Fibroblast of pulmonary artery (primary cell): ENCODE measurements around the gene RPGRIP1L.

Experiments
- DNase-seq: peaks from one replicate; pipeline ENCODE4 v3.0.0-alpha.2; 2010; ENCODE audit warnings: low read depth
- H3K4me3 ChIP-seq: replicated peaks from 2 replicates; pipeline ENCODE4 v1.5.1; 2011; ENCODE audit warnings: low read depth, mild to moderate bottlenecking, control low read depth, low read length, moderate library complexity
- TF ChIP-seq, protein P1 (sequence below): IDR thresholded peaks from 2 replicates; pipeline ENCODE4 v1.5.1; 2011; ENCODE audit warnings: mild to moderate bottlenecking, control low read depth, low read length, inconsistent platforms; ENCODE audit errors: missing control alignments

Gene RPGRIP1L

DNA sequence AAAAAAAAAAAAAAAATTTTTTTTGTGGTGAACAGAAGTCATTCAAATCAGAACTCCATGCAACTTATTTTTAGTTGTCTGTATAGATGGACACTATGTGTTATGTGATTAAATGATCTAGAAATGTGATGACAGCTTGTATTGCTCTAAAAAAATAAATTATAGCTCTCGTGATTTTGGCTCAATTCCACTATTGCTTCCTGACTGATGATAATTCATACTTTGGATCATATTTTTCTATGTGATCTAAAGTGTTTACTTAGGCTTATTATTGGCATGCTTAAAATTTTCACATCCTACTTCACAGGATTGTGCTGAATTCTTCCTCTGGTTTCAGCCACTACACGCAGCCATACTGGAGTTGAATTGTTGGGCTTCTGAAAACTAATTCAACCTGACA lies 76.8 kb downstream of the RPGRIP1L start:
- DNase-seq, result no peak
- H3K4me3 ChIP-seq, result no peak overlapping the region
- TF ChIP-seq, protein P1, sequence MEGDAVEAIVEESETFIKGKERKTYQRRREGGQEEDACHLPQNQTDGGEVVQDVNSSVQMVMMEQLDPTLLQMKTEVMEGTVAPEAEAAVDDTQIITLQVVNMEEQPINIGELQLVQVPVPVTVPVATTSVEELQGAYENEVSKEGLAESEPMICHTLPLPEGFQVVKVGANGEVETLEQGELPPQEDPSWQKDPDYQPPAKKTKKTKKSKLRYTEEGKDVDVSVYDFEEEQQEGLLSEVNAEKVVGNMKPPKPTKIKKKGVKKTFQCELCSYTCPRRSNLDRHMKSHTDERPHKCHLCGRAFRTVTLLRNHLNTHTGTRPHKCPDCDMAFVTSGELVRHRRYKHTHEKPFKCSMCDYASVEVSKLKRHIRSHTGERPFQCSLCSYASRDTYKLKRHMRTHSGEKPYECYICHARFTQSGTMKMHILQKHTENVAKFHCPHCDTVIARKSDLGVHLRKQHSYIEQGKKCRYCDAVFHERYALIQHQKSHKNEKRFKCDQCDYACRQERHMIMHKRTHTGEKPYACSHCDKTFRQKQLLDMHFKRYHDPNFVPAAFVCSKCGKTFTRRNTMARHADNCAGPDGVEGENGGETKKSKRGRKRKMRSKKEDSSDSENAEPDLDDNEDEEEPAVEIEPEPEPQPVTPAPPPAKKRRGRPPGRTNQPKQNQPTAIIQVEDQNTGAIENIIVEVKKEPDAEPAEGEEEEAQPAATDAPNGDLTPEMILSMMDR, result no peak

DNA sequence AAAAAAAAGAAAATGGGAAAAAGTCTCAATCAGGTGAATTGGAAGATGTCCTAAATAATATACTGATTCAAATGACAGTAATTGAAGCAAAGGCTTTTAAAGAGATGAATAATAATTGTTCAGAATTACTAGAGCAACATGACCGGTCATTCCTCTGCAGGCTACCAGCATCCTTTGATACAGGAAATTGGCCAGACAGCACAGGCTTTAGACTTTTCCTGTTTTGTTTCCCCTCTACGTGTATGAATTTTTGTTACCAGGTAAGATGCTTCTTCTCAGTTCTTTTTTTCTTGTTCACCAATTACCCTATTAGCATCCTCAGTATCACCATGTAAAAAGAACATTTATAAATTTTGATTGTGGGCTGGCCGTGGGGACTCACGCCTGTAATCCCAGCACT lies 77.5 kb downstream of the RPGRIP1L start:
- TF ChIP-seq, protein P1, result no peak

DNA sequence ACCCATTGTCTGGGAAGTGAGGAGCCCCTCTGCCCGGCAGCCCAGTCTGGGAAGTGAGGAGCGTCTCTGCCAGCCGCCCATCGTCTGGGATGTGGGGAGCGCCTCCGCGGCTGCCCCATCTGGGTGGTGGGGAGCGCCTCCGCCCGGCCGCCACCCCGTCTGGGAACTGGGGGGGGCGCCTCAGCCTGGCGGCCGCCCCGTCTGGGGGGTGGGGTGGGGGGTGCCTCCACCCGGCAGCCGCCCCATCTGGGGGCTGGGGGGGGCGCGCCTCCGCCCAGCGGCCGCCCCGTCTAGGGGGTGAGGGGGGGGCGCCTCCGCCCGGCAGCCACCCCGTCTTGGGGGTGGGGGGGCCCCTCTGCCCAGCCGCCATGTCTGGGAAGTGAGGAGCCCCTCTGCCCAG lies 78.4 kb downstream of the RPGRIP1L start:
- DNase-seq, result no peak
- H3K4me3 ChIP-seq, result no peak overlapping the region
- TF ChIP-seq, protein P1, result no peak

More for the DNA sequence above, 77.5 kb downstream of the RPGRIP1L start:
- DNase-seq, result no peak
- H3K4me3 ChIP-seq, result no peak overlapping the region

DNA sequence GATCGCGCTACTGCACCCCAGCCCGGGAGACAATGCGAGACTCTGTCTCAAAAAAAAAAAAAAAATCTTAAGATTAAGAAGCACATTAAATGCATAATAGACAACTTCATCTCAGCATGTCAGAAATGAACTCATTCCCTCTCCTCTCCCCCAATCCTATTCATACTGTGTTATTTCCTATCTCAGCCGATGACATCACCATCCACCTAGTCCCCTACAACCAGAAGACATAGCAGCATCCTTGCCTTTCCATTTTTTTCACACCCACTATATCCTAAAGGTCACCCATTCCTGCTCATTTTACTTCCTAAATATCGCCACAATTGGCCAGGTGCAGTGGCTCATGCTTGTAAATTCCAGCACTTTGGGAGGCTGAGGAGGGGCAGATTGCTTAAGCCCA lies 81.3 kb downstream of the RPGRIP1L start:
- TF ChIP-seq, protein P1, result no peak
- no peak overlapping the region for H3K4me3 ChIP-seq
- no peak for DNase-seq

DNA sequence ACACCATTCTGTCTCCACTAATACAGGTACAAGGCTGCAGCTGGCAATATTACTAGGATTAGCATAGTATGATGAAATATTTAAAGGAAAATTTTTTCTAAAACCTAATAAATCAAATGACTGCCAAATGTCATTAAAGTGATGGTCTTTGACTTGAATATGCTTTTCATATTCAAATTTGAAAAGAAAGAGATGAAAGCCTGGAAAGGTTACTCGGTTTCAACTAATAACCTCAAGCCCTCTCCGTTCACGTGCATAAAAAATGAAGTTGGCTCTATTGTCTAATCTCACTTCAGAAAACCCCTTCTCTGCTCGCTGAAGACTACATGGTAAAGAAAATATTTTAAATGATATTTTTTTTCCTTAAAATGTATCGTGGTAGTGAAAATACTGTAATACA lies 83.2 kb downstream of the RPGRIP1L start:
- TF ChIP-seq, protein P1, result no peak

DNA sequence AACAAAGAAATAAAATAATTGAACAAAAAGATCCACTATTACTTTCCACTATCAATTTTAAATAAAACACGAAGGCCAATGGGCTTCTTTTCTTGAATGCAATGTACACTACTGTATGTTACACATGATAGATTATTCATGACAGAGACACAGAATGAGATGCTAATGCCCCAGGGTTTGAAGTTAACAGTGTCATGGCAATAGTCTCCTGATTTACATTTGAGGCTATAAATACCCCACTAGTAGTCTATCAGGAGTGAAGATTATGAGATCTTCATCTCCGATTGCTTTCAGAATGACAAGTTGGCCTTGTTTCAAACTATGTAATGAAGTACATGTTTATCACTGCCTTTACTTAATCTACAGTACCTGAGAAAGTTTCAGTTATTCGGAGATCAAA lies 84.4 kb downstream of the RPGRIP1L start:
- TF ChIP-seq, protein P1, result no peak

More for the DNA sequence above, 83.2 kb downstream of the RPGRIP1L start:
- DNase-seq, result no peak
- H3K4me3 ChIP-seq, result no peak overlapping the region

DNA sequence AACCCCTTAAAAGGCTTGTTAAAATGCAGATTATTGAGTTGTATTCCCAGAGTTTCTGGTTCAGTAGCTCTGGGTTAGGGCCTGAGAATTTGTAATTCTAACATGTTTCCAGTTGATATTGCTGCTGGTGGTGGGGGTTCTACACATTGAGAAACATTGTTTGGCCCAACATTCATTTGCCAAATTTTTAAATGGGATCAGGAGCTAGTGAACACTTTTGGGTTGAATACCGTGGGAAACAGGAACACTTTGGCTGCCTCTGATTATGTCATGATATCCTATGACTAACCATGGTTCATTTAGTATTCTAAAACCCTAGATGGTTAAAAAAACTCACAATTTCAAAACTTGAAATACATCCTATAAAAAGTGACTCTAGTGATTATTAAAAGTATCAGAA lies 89.3 kb downstream of the RPGRIP1L start:
- no peak overlapping the region for H3K4me3 ChIP-seq
- TF ChIP-seq, protein P1, result no peak
- DNase-seq, result peak; percentile 57

More for the DNA sequence above, 84.4 kb downstream of the RPGRIP1L start:
- H3K4me3 ChIP-seq, result no peak overlapping the region
- no peak for DNase-seq
